Measurements from ENCODE around the gene HSPA1B. TPM values are rescaled to one million over a fixed set of nuclear protein-coding genes. Genes with fewer than 3 reads are reported as not detected.

The HSPA1B gene
- total RNA-seq, 4 donors from 2014 or later = 71.5 to 178 (median 112) TPM

DNA sequence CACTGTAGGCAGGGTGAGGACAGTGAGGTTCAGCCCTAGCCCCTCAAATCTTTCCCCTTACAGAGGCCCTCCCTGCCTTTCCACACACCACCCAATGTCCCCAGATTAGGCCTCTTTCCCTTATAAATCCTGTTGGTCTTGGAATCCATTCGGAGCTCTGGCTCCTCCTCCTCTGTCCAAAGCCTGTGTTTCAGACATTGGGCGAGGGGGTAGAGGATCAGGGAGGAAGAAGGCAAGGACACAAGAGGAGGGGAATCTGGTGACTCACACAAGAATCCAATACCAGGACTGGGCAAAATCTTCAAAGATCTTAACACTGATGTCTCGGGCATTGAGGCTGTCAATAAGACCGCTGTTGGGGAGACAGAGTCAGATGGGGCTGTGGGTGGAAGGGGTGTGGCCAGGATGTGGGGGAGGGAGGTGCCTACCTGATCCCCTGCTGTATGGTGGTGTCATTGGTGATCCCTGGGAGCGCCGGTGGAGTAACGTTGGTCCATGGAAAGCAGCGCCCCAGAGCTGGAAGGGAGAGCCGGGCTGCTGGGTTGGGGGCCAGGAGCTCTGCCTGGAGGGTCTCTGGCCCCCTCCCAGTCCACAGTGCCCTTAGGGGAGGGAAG is 43.6 kb downstream of the HSPA1B start:
- DNase-seq = no peak
- intact Hi-C loops (cut with DNase I; ENCODE audit: low total_unique reads) = no loop called here

DNA sequence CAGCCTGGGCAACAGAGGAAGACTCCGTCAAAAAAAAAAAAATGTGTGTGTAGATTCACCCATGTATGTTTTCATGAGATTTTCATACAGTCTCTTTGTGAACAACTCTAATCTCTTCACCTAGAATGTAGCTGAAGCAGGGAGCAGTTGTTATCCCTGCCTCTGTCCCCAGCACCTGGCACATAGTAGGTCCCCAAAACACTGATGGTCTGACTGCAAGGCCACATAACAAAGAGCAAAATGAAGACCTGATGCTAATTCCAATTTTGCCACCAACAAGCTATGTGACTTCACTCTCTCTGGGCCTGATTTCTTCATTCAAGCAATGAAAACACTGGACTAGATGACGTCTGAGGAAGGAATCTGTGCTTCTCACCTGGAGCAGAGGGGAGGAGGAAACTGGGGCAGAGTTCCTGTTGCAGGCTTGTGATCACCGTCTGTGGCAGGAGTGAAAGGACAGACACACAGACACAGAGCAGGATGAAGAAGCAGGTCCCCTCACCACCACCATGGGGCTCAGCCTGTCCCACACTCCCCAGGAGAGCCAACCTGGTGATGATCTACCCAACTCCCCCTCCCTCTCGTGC is 46.6 kb downstream of the HSPA1B start:
- TF ChIP-seq, protein P1, sequence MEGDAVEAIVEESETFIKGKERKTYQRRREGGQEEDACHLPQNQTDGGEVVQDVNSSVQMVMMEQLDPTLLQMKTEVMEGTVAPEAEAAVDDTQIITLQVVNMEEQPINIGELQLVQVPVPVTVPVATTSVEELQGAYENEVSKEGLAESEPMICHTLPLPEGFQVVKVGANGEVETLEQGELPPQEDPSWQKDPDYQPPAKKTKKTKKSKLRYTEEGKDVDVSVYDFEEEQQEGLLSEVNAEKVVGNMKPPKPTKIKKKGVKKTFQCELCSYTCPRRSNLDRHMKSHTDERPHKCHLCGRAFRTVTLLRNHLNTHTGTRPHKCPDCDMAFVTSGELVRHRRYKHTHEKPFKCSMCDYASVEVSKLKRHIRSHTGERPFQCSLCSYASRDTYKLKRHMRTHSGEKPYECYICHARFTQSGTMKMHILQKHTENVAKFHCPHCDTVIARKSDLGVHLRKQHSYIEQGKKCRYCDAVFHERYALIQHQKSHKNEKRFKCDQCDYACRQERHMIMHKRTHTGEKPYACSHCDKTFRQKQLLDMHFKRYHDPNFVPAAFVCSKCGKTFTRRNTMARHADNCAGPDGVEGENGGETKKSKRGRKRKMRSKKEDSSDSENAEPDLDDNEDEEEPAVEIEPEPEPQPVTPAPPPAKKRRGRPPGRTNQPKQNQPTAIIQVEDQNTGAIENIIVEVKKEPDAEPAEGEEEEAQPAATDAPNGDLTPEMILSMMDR (IDR thresholded peaks at IDR 0.05 in 4 of 5, conservative IDR thresholded peaks at IDR 0.05 in 1 of 5) = no peak
- no peak for TF ChIP-seq POLR2A (IDR thresholded peaks at IDR 0.05)
- in situ Hi-C loops (cut with MboI; ENCODE audit: low sequenced_read_pairs in 4 of 4) = loop anchor here in 1 of 4 donors (25.0 kb wide), 1 partner anchor 1413 kb away; the partner anchor contains the start of genes B3GALT4, PFDN6, RGL2 and WDR46
- intact Hi-C loops (cut with DNase I; ENCODE audit: low total_unique reads) = no loop called here
- Histone ChIP-seq H3K4me3 (no peak overlapping the region), H3K4me1 (no peaks in the 10 kb centered on the region), H3K27me3 (no peaks in the 10 kb centered on the region), H3K9me3 (no peaks in the 10 kb centered on the region), H3K36me3 (no peaks in the 10 kb centered on the region), H3K27ac (no peak overlapping the region)
- DNase-seq = no peak
- no peak for ATAC-seq

More for the DNA sequence above, 43.6 kb downstream of the HSPA1B start:
- no peak for ATAC-seq
- no peaks in the 10 kb centered on the region for H3K27me3 ChIP-seq
- in situ Hi-C loops (cut with MboI; ENCODE audit: low sequenced_read_pairs in 4 of 4) = loop anchor here in 1 of 4 donors (25.0 kb wide), 1 partner anchor 1416 kb away; the partner anchor contains the start of genes B3GALT4, PFDN6, RGL2 and WDR46
- H3K4me3 ChIP-seq = no peak overlapping the region
- no peaks in the 10 kb centered on the region for H3K9me3 ChIP-seq
- H3K36me3 ChIP-seq = no peaks in the 10 kb centered on the region
- H3K27ac ChIP-seq = no peak overlapping the region
- no peaks in the 10 kb centered on the region for H3K4me1 ChIP-seq
- no peak for TF ChIP-seq POLR2A (IDR thresholded peaks at IDR 0.05)
- TF ChIP-seq, protein P1 (IDR thresholded peaks at IDR 0.05 in 4 of 5, conservative IDR thresholded peaks at IDR 0.05 in 1 of 5) = no peak

DNA sequence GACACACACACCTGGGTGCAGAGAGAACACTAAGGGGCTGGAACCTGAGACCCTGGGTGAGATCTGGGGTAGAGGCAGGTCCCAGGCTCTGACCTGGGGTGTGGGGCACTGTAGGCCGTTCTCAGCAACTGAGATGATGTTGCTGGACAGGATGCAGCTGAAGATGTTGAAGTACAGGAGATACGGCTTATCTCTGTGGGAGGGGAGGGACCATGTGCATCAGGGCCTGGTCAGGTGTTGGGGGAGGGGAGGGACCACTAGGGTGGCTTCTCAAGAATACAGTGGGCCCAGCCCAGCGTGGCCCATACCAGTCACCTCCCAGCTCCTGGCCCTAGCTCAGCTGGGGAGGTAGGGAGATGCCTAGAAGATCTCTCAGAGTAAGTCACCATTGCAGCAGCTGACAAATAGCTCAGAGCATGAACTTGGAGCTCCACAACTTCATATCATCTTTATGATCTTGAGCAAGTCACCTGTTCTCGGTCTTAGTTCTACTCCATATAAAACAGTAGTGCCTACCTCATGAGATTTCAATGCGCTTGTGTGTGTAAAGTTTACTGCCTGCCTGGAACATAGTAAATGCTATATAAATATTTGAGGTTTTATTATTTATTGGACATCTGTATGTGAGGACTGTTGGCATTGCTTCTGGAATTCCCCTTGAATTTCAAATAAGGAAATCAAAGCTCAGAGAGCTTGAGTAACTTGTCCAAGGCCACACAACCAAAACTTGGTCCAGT is 47.5 kb downstream of the HSPA1B start:
- Histone ChIP-seq H3K9me3 (no peaks in the 10 kb centered on the region), H3K4me1 (no peaks in the 10 kb centered on the region), H3K27me3 (no peaks in the 10 kb centered on the region), H3K36me3 (peaks cover 0 to 4% of the 10 kb centered on the region in 2 donors), H3K4me3 (no peak overlapping the region), H3K27ac (no peak overlapping the region)
- intact Hi-C loops (cut with DNase I; ENCODE audit: low total_unique reads) (no loop called here), in situ Hi-C loops (cut with MboI; ENCODE audit: low sequenced_read_pairs in 4 of 4) (loop anchor here in 1 of 4 donors (25.0 kb wide), 1 partner anchor 1412 kb away; the partner anchor contains the start of genes B3GALT4, PFDN6, RGL2 and WDR46)
- no peak for DNase-seq
- no peak for TF ChIP-seq POLR2A (IDR thresholded peaks at IDR 0.05)
- TF ChIP-seq, protein P1 (IDR thresholded peaks at IDR 0.05 in 4 of 5, conservative IDR thresholded peaks at IDR 0.05 in 1 of 5) = no peak
- ATAC-seq = no peak

DNA sequence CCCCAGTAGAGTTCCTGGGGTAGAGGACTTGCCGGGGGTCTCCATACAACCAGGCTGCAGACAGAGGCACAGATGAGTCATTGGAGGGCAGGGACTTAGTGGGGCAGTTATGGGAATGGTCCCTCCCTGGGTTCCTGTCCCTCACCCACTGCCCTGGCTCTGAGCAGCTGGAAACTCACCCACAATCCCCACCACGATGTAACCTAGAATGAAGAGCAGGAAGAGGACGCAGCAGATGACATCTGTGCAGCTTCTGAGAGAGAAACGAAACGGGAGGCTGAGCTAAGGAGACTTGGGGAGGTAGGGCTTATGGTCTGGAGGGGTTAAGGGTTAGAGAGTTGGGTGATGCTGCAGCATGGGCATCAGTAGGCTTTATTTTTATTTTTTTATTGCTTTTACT is 48.3 kb downstream of the HSPA1B start:
- H3K4me3 ChIP-seq = no peak overlapping the region

More for the DNA sequence above, 48.3 kb downstream of the HSPA1B start:
- in situ Hi-C loops (cut with MboI; ENCODE audit: low sequenced_read_pairs in 4 of 4) = no loop called here
- DNase-seq (no peak), ATAC-seq (no peak)
- Histone ChIP-seq H3K36me3 (peaks cover 0 to 13% of the 10 kb centered on the region in 2 donors), H3K9me3 (no peaks in the 10 kb centered on the region), H3K4me1 (no peaks in the 10 kb centered on the region), H3K27me3 (no peaks in the 10 kb centered on the region), H3K27ac (no peak overlapping the region)
- TF ChIP-seq POLR2A (IDR thresholded peaks at IDR 0.05) = no peak
- TF ChIP-seq, protein P1 (IDR thresholded peaks at IDR 0.05 in 4 of 5, conservative IDR thresholded peaks at IDR 0.05 in 1 of 5) = no peak
- intact Hi-C loops (cut with DNase I; ENCODE audit: low total_unique reads) = no loop called here
